Heart left ventricle (tissue), 16 donors: ENCODE measurements around the gene LTBP2. TPM values are rescaled to one million over a fixed set of nuclear protein-coding genes. Genes with fewer than 3 reads are reported as not detected.

Source experiments
- ATAC-seq, 4 donors: fragments of 200-7000 bp; cut with Tn5 transposase; one replicate each; pipeline ENCODE4 v1.9.1; 2020 to 2022; ENCODE audit warnings: moderate library complexity in 4 of 4, mild to moderate bottlenecking in 3 of 4, moderate number of reproducible peaks in 1 of 4
- DNase-seq, 5 donors: peaks; one replicate each; pipeline ENCODE4 v3.0.0-alpha.2; 2020
- H3K27ac ChIP-seq, 12 donors: fragments of 200-600 bp; sonication (generic) in 4 of 12; one replicate each; pipeline versions ENCODE4 v1.5.0 to v1.8.0; 2016 to 2022; ENCODE audit warnings: mild to moderate bottlenecking in 2 of 12
- H3K27me3 ChIP-seq, 9 donors: fragments of 200-600 bp; sonication (generic) in 2 of 9; one replicate each; pipeline versions ENCODE4 v1.5.1 to v1.8.0; 2016 to 2022; ENCODE audit warnings: mild to moderate bottlenecking in 3 of 9
- H3K36me3 ChIP-seq, 9 donors: fragments of 200-600 bp; sonication (generic) in 2 of 9; one replicate each; pipeline versions ENCODE4 v1.5.0 to v1.8.0; 2018 to 2022; ENCODE audit warnings: mild to moderate bottlenecking in 2 of 9
- H3K4me1 ChIP-seq, 12 donors: fragments of 200-600 bp; sonication (generic) in 4 of 12; one replicate each; pipeline versions ENCODE4 v1.5.0 to v1.8.0; 2016 to 2022; ENCODE audit warnings: mild to moderate bottlenecking in 3 of 12
- H3K4me3 ChIP-seq, 12 donors: fragments of 200-600 bp; sonication (generic) in 4 of 12; one replicate each; pipeline versions ENCODE4 v1.5.0 to v1.8.0; 2017 to 2022; ENCODE audit warnings: mild to moderate bottlenecking in 9 of 12, moderate library complexity in 4 of 12
- H3K9me3 ChIP-seq, 12 donors: fragments of 200-600 bp; sonication (generic) in 4 of 12; one replicate each; pipeline versions ENCODE4 v1.5.0 to v1.8.0; 2016 to 2022; ENCODE audit warnings: mild to moderate bottlenecking in 1 of 12
- CTCF ChIP-seq, 12 donors: fragments of 200-600 bp; sonication (generic) in 4 of 12; IDR thresholded peaks; one replicate each; pipeline versions ENCODE4 v1.5.0 to v1.8.0; 2018 to 2022; ENCODE audit warnings: antibody characterized with exemption in 12 of 12, mild to moderate bottlenecking in 5 of 12
- POLR2A ChIP-seq, 2 donors: fragments of 450-650 bp; IDR thresholded peaks; one replicate each; pipeline ENCODE4 v1.6.1; 2017; ENCODE audit warnings: antibody characterized with exemption in 2 of 2, mild to moderate bottlenecking in 2 of 2, moderate library complexity in 2 of 2
- WGBS, 4 donors: extraction: QIAGEN DNeasy Blood & Tissue Kit in 2 of 4; methylation state at CpG; one replicate each; pipeline versions ENCODE4 v1.1.5 to v1.1.7; 2013 to 2018; 5-methylcytosine and 5-hydroxymethylcytosine counted together
- intact Hi-C, 10 donors: fragments of 100-400 bp; cut with DNase I; formaldehyde crosslinking; loops; one replicate each; pipeline versions ENCODE4 v1.11.1 to v1.14.2; 2022
- polyA plus RNA-seq, 2 donors: library from polyadenylated mRNA; stranded (reverse); fragments of 200-250 nt; gene quantifications; one replicate each; pipeline ENCODE4 v1.2.3, GENCODE V29; 2013
- total RNA-seq, 9 donors: library from RNA; depleted of rRNA in 2 of 9; stranded (reverse); fragments of >200 nt in 2 of 9; fragmentation: NEBNext Ultra II Directional in 3 of 9; extraction: Animal tissue kit (Norgen Biotek cat#: 25700) in 3 of 9; gene quantifications; one replicate each; pipeline versions ENCODE4 v1.1.0 to v1.2.4, GENCODE V29; 2016 to 2023
- donor health status: ischemic (EF 13 %, LVEDD 7.1; RV severe dilation, severe dysfunction).
- donor health status: healthy with polysubstance abuse.
- donor health status: DM: no; HTN: yes; CAD: no.
- donor health status: DM: no; HTN: no; CAD: no.
- donor health status: ischemic (EF 25% LVEDD 6.9; RV normal size, moderate dysfunction).
- donor health status: ischemic (EF 25% LVEDD 5.7; RV mildly dilated, moderate dysfunction).
- donor health status: healthy.
- donor health status: DM: yes; HTN: yes; CAD: no.
- donor health status: ischemic (EF 35%, LVEDD 5.7; RV mildly dilated, moderate dysfunction).
- donor health status: nonischemic (EF 11% LVEDD 7.7; RV severe dilation, severe dysfunction).
- donor health status: DM: yes; HTN: yes; CAD: no.
- donor health status: PGD.
- donor health status: ischemic (EF 29% LVEDD 5.4; RV normal size, mild dysfunction).
- donor health status: nonischemic (EF 23%, LVEDD 6.1; RV moderate dilation, normal function).

Gene LTBP2
- total and polyA plus RNA-seq, 11 donors, result 4.0 to 69.1 (median 29.5) TPM

GRCh38 chr14:74502236-74503019 is 109.6 kb downstream of the LTBP2 start:
- Histone ChIP-seq H3K27me3 (no peaks in the 10 kb centered on the region), H3K4me3 (no peak overlapping the region), H3K27ac (no peak overlapping the region), H3K4me1 (peaks cover 0 to 8% (median 0%) of the 10 kb centered on the region in 12 donors), H3K9me3 (no peaks in the 10 kb centered on the region), H3K36me3 (peaks cover 0 to 70% (median 28%) of the 10 kb centered on the region in 9 donors)
- peak in 1 of 4 donors; percentile 14 for ATAC-seq
- 76 to 85% (median 82%) methylated on average over 16 to 21 of the region's 21 CpGs for WGBS, 4 donors
- peak in 1 of 5 donors; percentile 56 for DNase-seq
- peak in 8 of 12 donors; percentile 8 to 41 (median 22) for TF ChIP-seq CTCF (IDR thresholded peaks at IDR 0.05)
- no peak for TF ChIP-seq POLR2A (IDR thresholded peaks at IDR 0.05)
- intact Hi-C loops, result loop anchor here in 7 of 10 donors (5.0 to 10.0 kb wide), 3 partner anchors 100 to 302 kb away; partner anchors contain the start of gene LTBP2 (in 6 of the 7)

- intact Hi-C loops, result loop anchor here in 7 of 10 donors (5.0 to 10.0 kb wide), 3 partner anchors 101 to 303 kb away; partner anchors contain the start of gene LTBP2 (in 6 of the 7)
- no peaks in the 10 kb centered on the region for H3K27me3 ChIP-seq
- ATAC-seq (no peak), DNase-seq (no peak)
- no peak overlapping the region for H3K4me3 ChIP-seq
- H3K36me3 ChIP-seq, result peaks cover 0 to 73% (median 29%) of the 10 kb centered on the region in 9 donors
- H3K9me3 ChIP-seq, result no peaks in the 10 kb centered on the region
- TF ChIP-seq CTCF (IDR thresholded peaks at IDR 0.05) (no peak), POLR2A (IDR thresholded peaks at IDR 0.05) (no peak)
- 61 to 83% (median 72%) methylated on average over 5 of the region's 5 CpGs for WGBS, 4 donors
- H3K4me1 ChIP-seq, result peaks cover 0 to 8% (median 0%) of the 10 kb centered on the region in 12 donors
- H3K27ac ChIP-seq, result no peak overlapping the region
Measured at GRCh38 chr14:74501691-74502090, 110.3 kb downstream of the LTBP2 start.

DNA sequence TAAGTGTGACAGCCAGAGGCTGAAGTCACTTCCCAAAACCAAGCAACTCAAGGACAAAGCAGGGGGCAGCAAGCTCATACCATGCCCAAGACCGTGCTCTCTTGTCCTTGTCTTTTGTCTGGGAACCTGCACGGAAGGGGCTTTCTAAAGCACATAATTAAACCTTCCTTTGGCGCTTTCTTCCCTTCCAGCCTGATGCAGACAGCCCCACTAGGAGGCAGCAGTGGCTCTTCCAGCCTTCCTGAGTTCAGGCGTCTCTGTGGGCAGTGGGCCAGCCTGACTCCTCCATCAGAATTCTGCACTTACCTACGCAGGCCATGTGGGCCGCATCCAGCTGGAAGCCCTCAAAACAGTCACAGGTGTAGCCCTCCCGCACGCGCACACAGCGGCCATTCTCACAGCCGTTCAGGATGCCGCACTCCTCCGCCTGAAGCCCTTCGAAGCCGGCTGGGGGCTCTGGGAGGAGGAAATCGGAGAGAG is 110.9 kb downstream of the LTBP2 start:
- Histone ChIP-seq H3K9me3 (no peaks in the 10 kb centered on the region), H3K36me3 (peaks cover 0 to 73% (median 34%) of the 10 kb centered on the region in 9 donors), H3K4me3 (no peak overlapping the region), H3K27me3 (no peaks in the 10 kb centered on the region), H3K4me1 (peaks cover 0 to 8% (median 0%) of the 10 kb centered on the region in 12 donors), H3K27ac (no peak overlapping the region)
- TF ChIP-seq POLR2A (IDR thresholded peaks at IDR 0.05) (no peak), CTCF (IDR thresholded peaks at IDR 0.05) (peak; percentile 25 to 68 (median 51))
- intact Hi-C loops, result loop anchor here in 7 of 10 donors (5.0 to 10.0 kb wide), 3 partner anchors 101 to 304 kb away; partner anchors contain the start of gene LTBP2 (in 6 of the 7)
- peak; percentile 5 to 65 (median 38) for ATAC-seq
- 39 to 44% (median 42%) methylated on average over 16 of the region's 16 CpGs for WGBS, 4 donors
- peak; percentile 49 to 80 (median 68) for DNase-seq
